Adipocyte (in vitro differentiated cells): ENCODE results near the gene RSAD2.
"Not testable (repeated sequence)": the region's sequence is repeated elsewhere in the genome, so short reads cannot be mapped to it uniquely, and the experiment has no call there.

Source experiments
- DNase-seq: peaks from one replicate; pipeline ENCODE4 v3.0.0-alpha.2; 2015; ENCODE audit warnings: low read depth
- H3K27me3 ChIP-seq: replicated peaks from 2 replicates; pipeline ENCODE4 v1.7.0; 2013; ENCODE audit warnings: mild to moderate bottlenecking, low read length, moderate library complexity; ENCODE audit not compliant: control insufficient read depth, insufficient read depth
- H3K36me3 ChIP-seq: 2 replicates; pipeline ENCODE4 v1.7.0; 2013; ENCODE audit warnings: low read length, mild to moderate bottlenecking, moderate library complexity; ENCODE audit not compliant: control insufficient read depth, insufficient read depth, severe bottlenecking
- H3K4me1 ChIP-seq: 2 replicates; pipeline ENCODE4 v1.7.0; 2013; ENCODE audit warnings: mild to moderate bottlenecking, low read length, moderate library complexity; ENCODE audit not compliant: control insufficient read depth, insufficient read depth
- H3K4me3 ChIP-seq: 2 replicates; pipeline ENCODE4 v1.7.0; 2013; ENCODE audit warnings: mild to moderate bottlenecking, low read length, moderate library complexity
- H3K9ac ChIP-seq: 2 replicates; pipeline ENCODE4 v1.7.0; 2013; ENCODE audit warnings: mild to moderate bottlenecking, low read length, moderate library complexity
- H3K9me3 ChIP-seq: 2 replicates; pipeline ENCODE4 v1.7.0; 2013; ENCODE audit warnings: mild to moderate bottlenecking, low read length, moderate library complexity; ENCODE audit not compliant: control insufficient read depth

The RSAD2 gene

GRCh38 chr2:6930923-6931647, 53.5 kb downstream of the RSAD2 start:
- no peaks in the 10 kb centered on the region for H3K27me3 ChIP-seq
- no peak for DNase-seq
- no peak overlapping the region for H3K4me3 ChIP-seq
- no peaks in the 10 kb centered on the region for H3K9me3 ChIP-seq
- no peaks in the 10 kb centered on the region for H3K36me3 ChIP-seq
- peaks cover 9% of the 10 kb centered on the region for H3K4me1 ChIP-seq
- no peak overlapping the region for H3K9ac ChIP-seq

GRCh38 chr2:6931753-6932152, 54.2 kb downstream of the RSAD2 start:
- no peaks in the 10 kb centered on the region for H3K36me3 ChIP-seq
- H3K27me3 ChIP-seq = no peaks in the 10 kb centered on the region
- no peak overlapping the region for H3K9ac ChIP-seq
- H3K4me3 ChIP-seq = no peak overlapping the region
- peaks cover 7% of the 10 kb centered on the region for H3K4me1 ChIP-seq
- DNase-seq = no peak
- no peaks in the 10 kb centered on the region for H3K9me3 ChIP-seq

- Histone ChIP-seq H3K9me3 (no peaks in the 10 kb centered on the region), H3K4me3 (no peak overlapping the region), H3K4me1 (peaks cover 3% of the 10 kb centered on the region), H3K9ac (no peak overlapping the region), H3K27me3 (no peaks in the 10 kb centered on the region), H3K36me3 (no peaks in the 10 kb centered on the region)
- DNase-seq = no peak
Measured at GRCh38 chr2:6932206-6932605, 54.6 kb downstream of the RSAD2 start.

- no peaks in the 10 kb centered on the region for H3K27me3 ChIP-seq
- no peak overlapping the region for H3K9ac ChIP-seq
- no peaks in the 10 kb centered on the region for H3K4me1 ChIP-seq
- H3K36me3 ChIP-seq = no peaks in the 10 kb centered on the region
- no peak for DNase-seq
- no peaks in the 10 kb centered on the region for H3K9me3 ChIP-seq
- no peak overlapping the region for H3K4me3 ChIP-seq
Measured at GRCh38 chr2:6932828-6933227, 55.3 kb downstream of the RSAD2 start.

- H3K4me1 ChIP-seq = no peaks in the 10 kb centered on the region
- no peak overlapping the region for H3K9ac ChIP-seq
- H3K4me3 ChIP-seq = no peak overlapping the region
- H3K9me3 ChIP-seq = no peaks in the 10 kb centered on the region
- no peak for DNase-seq
- no peaks in the 10 kb centered on the region for H3K27me3 ChIP-seq
- no peaks in the 10 kb centered on the region for H3K36me3 ChIP-seq
Measured at GRCh38 chr2:6933911-6934310, 56.3 kb downstream of the RSAD2 start.

- H3K9me3 ChIP-seq = no peaks in the 10 kb centered on the region
- H3K27me3 ChIP-seq = no peaks in the 10 kb centered on the region
- DNase-seq = no peak
- no peaks in the 10 kb centered on the region for H3K36me3 ChIP-seq
- H3K9ac ChIP-seq = no peak overlapping the region
- H3K4me1 ChIP-seq = no peaks in the 10 kb centered on the region
- H3K4me3 ChIP-seq = no peak overlapping the region
Measured at GRCh38 chr2:6934345-6934744, 56.8 kb downstream of the RSAD2 start.

GRCh38 chr2:6934758-6935651, 57.4 kb downstream of the RSAD2 start:
- no peaks in the 10 kb centered on the region for H3K4me1 ChIP-seq
- no peak overlapping the region for H3K4me3 ChIP-seq
- no peak overlapping the region for H3K9ac ChIP-seq
- H3K36me3 ChIP-seq = no peaks in the 10 kb centered on the region
- no peaks in the 10 kb centered on the region for H3K9me3 ChIP-seq
- DNase-seq = no peak
- no peaks in the 10 kb centered on the region for H3K27me3 ChIP-seq

- H3K9me3 ChIP-seq, H3K9ac ChIP-seq, H3K36me3 ChIP-seq, H3K4me1 ChIP-seq, H3K4me3 ChIP-seq, H3K27me3 ChIP-seq, DNase-seq: not testable (repeated sequence)
Measured at GRCh38 chr2:6935652-6936020, 58.1 kb downstream of the RSAD2 start.

- Histone ChIP-seq H3K9ac (no peak overlapping the region), H3K36me3 (no peaks in the 10 kb centered on the region), H3K4me1 (no peaks in the 10 kb centered on the region), H3K27me3 (no peaks in the 10 kb centered on the region), H3K4me3 (no peak overlapping the region), H3K9me3 (no peaks in the 10 kb centered on the region)
- no peak for DNase-seq
Measured at GRCh38 chr2:6937157-6937556, 59.6 kb downstream of the RSAD2 start.

- H3K4me3 ChIP-seq = no peak overlapping the region
- no peak overlapping the region for H3K9ac ChIP-seq
- no peaks in the 10 kb centered on the region for H3K36me3 ChIP-seq
- H3K9me3 ChIP-seq = no peaks in the 10 kb centered on the region
- no peaks in the 10 kb centered on the region for H3K27me3 ChIP-seq
- DNase-seq = no peak
- no peaks in the 10 kb centered on the region for H3K4me1 ChIP-seq
Measured at GRCh38 chr2:6937582-6937981, 60.0 kb downstream of the RSAD2 start.

- DNase-seq = no peak
- Histone ChIP-seq H3K9me3 (no peaks in the 10 kb centered on the region), H3K4me3 (no peak overlapping the region), H3K4me1 (peaks cover 6% of the 10 kb centered on the region), H3K36me3 (no peaks in the 10 kb centered on the region), H3K9ac (no peak overlapping the region), H3K27me3 (peaks cover 5% of the 10 kb centered on the region)
Measured at GRCh38 chr2:6939071-6939470, 61.5 kb downstream of the RSAD2 start.
